RWPE2 (cell line): ENCODE data around the gene ANO1.
"Not testable (repeated sequence)": the region's sequence is repeated elsewhere in the genome, so short reads cannot be mapped to it uniquely, and the experiment has no call there.

ENCODE experiments used
- ATAC-seq: fragments of 200-7000 bp; cut with Tn5 transposase; 3 replicates; pipeline ENCODE4 v1.9.1; 2021; ENCODE audit warnings: low read depth
- DNase-seq: peaks from one replicate; pipeline ENCODE4 v3.0.0-alpha.2; 2020; ENCODE audit warnings: low spot score
- H3K27ac ChIP-seq: fragments of 450-650 bp; 2 replicates; pipeline ENCODE4 v1.5.1; 2017; ENCODE audit warnings: mild to moderate bottlenecking; ENCODE audit not compliant: poor library complexity, severe bottlenecking
- H3K27me3 ChIP-seq: fragments of 250-450 bp; sonication (Bioruptor Pico); 2 replicates; pipeline ENCODE4 v1.5.1; 2021; ENCODE audit warnings: mild to moderate bottlenecking, moderate library complexity; ENCODE audit not compliant: insufficient read depth, poor library complexity, severe bottlenecking
- H3K36me3 ChIP-seq: fragments of 250-450 bp; sonication (Bioruptor Pico); 2 replicates; pipeline ENCODE4 v1.5.1; 2020; ENCODE audit warnings: low read depth, mild to moderate bottlenecking, moderate library complexity
- H3K4me1 ChIP-seq: fragments of 250-450 bp; sonication (Bioruptor Pico); 2 replicates; pipeline ENCODE4 v1.5.1; 2021; ENCODE audit warnings: mild to moderate bottlenecking, moderate library complexity; ENCODE audit not compliant: insufficient read depth, poor library complexity, severe bottlenecking
- H3K4me3 ChIP-seq: fragments of 250-450 bp; sonication (Bioruptor Pico); 2 replicates; pipeline ENCODE4 v1.5.1; 2021; ENCODE audit warnings: mild to moderate bottlenecking, moderate library complexity; ENCODE audit not compliant: severe bottlenecking
- H3K9me3 ChIP-seq: fragments of 250-450 bp; sonication (Bioruptor Pico); 2 replicates; pipeline ENCODE4 v1.5.1; 2021; ENCODE audit warnings: mild to moderate bottlenecking, moderate library complexity; ENCODE audit not compliant: severe bottlenecking
- CTCF ChIP-seq: fragments of 450-650 bp; IDR thresholded peaks from one replicate; pipeline ENCODE4 v1.5.1; 2017; ENCODE audit warnings: mild to moderate bottlenecking, moderate library complexity; ENCODE audit not compliant: poor library complexity, severe bottlenecking

The ANO1 gene

GRCh38 chr11:70207531-70208131 lies 129.5 kb downstream of the ANO1 start:
- Histone ChIP-seq H3K27ac (no peak overlapping the region), H3K4me1 (peaks cover 7% of the 10 kb centered on the region), H3K36me3 (peaks cover 46% of the 10 kb centered on the region), H3K4me3 (no peak overlapping the region), H3K27me3 (no peaks in the 10 kb centered on the region), H3K9me3 (no peaks in the 10 kb centered on the region)
- DNase-seq (no peak), ATAC-seq (no peak)
- no peak for TF ChIP-seq CTCF

- Histone ChIP-seq H3K27ac (no peak overlapping the region), H3K27me3 (no peaks in the 10 kb centered on the region), H3K4me3 (no peak overlapping the region), H3K4me1 (peaks cover 7% of the 10 kb centered on the region), H3K9me3 (no peaks in the 10 kb centered on the region), H3K36me3 (peaks cover 40% of the 10 kb centered on the region)
- ATAC-seq (no peak), DNase-seq (no peak)
- TF ChIP-seq CTCF: no peak
Measured at GRCh38 chr11:70209391-70209912, 131.3 kb downstream of the ANO1 start.

- no peak overlapping the region for H3K27ac ChIP-seq
- peaks cover 3% of the 10 kb centered on the region for H3K4me1 ChIP-seq
- ATAC-seq: 0 out of 3 replicates have a peak, but pooled peaks have one; percentile 15
- no peaks in the 10 kb centered on the region for H3K9me3 ChIP-seq
- no peak for TF ChIP-seq CTCF
- H3K27me3 ChIP-seq: no peaks in the 10 kb centered on the region
- H3K36me3 ChIP-seq: peaks cover 34% of the 10 kb centered on the region
- DNase-seq: no peak
- no peak overlapping the region for H3K4me3 ChIP-seq
Measured at GRCh38 chr11:70210051-70210501, 132.0 kb downstream of the ANO1 start.

GRCh38 chr11:70210530-70210929 lies 132.4 kb downstream of the ANO1 start:
- no peak overlapping the region for H3K4me3 ChIP-seq
- no peaks in the 10 kb centered on the region for H3K4me1 ChIP-seq
- DNase-seq (no peak), ATAC-seq (no peak)
- H3K36me3 ChIP-seq: peaks cover 29% of the 10 kb centered on the region
- no peaks in the 10 kb centered on the region for H3K27me3 ChIP-seq
- H3K9me3 ChIP-seq: no peaks in the 10 kb centered on the region
- H3K27ac ChIP-seq: no peak overlapping the region
- TF ChIP-seq CTCF: no peak

GRCh38 chr11:70212227-70212811 lies 134.2 kb downstream of the ANO1 start:
- no peak; the same call in 2 of the 3 replicates for ATAC-seq
- Histone ChIP-seq H3K36me3 (peaks cover 14% of the 10 kb centered on the region), H3K4me3 (no peak overlapping the region), H3K27me3 (no peaks in the 10 kb centered on the region), H3K4me1 (no peaks in the 10 kb centered on the region), H3K27ac (no peak overlapping the region), H3K9me3 (no peaks in the 10 kb centered on the region)
- no peak for DNase-seq
- no peak for TF ChIP-seq CTCF

GRCh38 chr11:70217388-70217787 lies 139.3 kb downstream of the ANO1 start:
- H3K36me3 ChIP-seq, H3K27ac ChIP-seq, ATAC-seq, DNase-seq, H3K9me3 ChIP-seq, H3K4me1 ChIP-seq, H3K27me3 ChIP-seq, H3K4me3 ChIP-seq: not testable (repeated sequence)

- not testable (repeated sequence) for H3K27ac ChIP-seq, ATAC-seq, H3K9me3 ChIP-seq, H3K36me3 ChIP-seq, H3K4me1 ChIP-seq, DNase-seq, H3K27me3 ChIP-seq, H3K4me3 ChIP-seq
Measured at GRCh38 chr11:70218076-70218475, 140.0 kb downstream of the ANO1 start.
